Renal cortex interstitium (tissue), 11 donors: ENCODE results near the gene TRIM69. TPM values are rescaled to one million over a fixed set of nuclear protein-coding genes. Genes with fewer than 3 reads are reported as not detected.
"Not testable (repeated sequence)": the region's sequence is repeated elsewhere in the genome, so short reads cannot be mapped to it uniquely, and the experiment has no call there.

ENCODE experiments used
- DNase-seq, 11 donors: peaks; one replicate each; pipeline ENCODE4 v3.0.0-alpha.2; 2013; ENCODE audit warnings: low read depth in 9 of 11, low spot score in 4 of 11; ENCODE audit errors: extremely low read depth in 1 of 11
- polyA plus RNA-seq, 3 donors: library from polyadenylated mRNA; unstranded; fragments of 120-200 nt; gene quantifications; one replicate each; pipeline ENCODE4 v1.2.1, GENCODE V29; 2013; ENCODE audit not compliant: insufficient read length in 3 of 3

TRIM69 gene
- polyA plus RNA-seq, 3 donors: 17.3 to 27.9 (median 22.5) TPM

GRCh38 chr15:44711743-44712345, 24.5 kb upstream of the TRIM69 start:
- DNase-seq: peak in 4 of 11 donors; percentile 31 to 50 (median 44)

- DNase-seq: peak in 7 of 11 donors; percentile 44 to 72 (median 64)
Measured at GRCh38 chr15:44712346-44713005, 23.9 kb upstream of the TRIM69 start.

GRCh38 chr15:44713006-44713966, 23.0 kb upstream of the TRIM69 start:
- no peak for DNase-seq

GRCh38 chr15:44715142-44715796, 21.1 kb upstream of the TRIM69 start:
- DNase-seq: no peak

- no peak for DNase-seq
Measured at GRCh38 chr15:44715797-44716334, 20.5 kb upstream of the TRIM69 start.

GRCh38 chr15:44716983-44717602, 19.2 kb upstream of the TRIM69 start:
- DNase-seq: no peak

GRCh38 chr15:44718180-44718926, 18.0 kb upstream of the TRIM69 start:
- no peak for DNase-seq

- no peak for DNase-seq
Measured at GRCh38 chr15:44718927-44719292, 17.4 kb upstream of the TRIM69 start.

GRCh38 chr15:44719293-44719999, 16.9 kb upstream of the TRIM69 start:
- no peak for DNase-seq

GRCh38 chr15:44720000-44720435, 16.3 kb upstream of the TRIM69 start:
- not testable (repeated sequence) for DNase-seq

GRCh38 chr15:44720460-44721176, 15.7 kb upstream of the TRIM69 start:
- DNase-seq: no peak

- no peak for DNase-seq
Measured at GRCh38 chr15:44722011-44722410, 14.3 kb upstream of the TRIM69 start.

GRCh38 chr15:44726136-44726535, 10.2 kb upstream of the TRIM69 start:
- DNase-seq: no peak

- no peak for DNase-seq
Measured at GRCh38 chr15:44726568-44727484, 9.5 kb upstream of the TRIM69 start.

GRCh38 chr15:44727485-44728231, 8.7 kb upstream of the TRIM69 start:
- no peak for DNase-seq
